ENCODE measurements around the gene DZIP1. TPM values are rescaled to one million over a fixed set of nuclear protein-coding genes. Genes with fewer than 3 reads are reported as not detected.

The DZIP1 gene
- total RNA-seq, 1 experiment from 2014 or later = 22.1 TPM

DNA sequence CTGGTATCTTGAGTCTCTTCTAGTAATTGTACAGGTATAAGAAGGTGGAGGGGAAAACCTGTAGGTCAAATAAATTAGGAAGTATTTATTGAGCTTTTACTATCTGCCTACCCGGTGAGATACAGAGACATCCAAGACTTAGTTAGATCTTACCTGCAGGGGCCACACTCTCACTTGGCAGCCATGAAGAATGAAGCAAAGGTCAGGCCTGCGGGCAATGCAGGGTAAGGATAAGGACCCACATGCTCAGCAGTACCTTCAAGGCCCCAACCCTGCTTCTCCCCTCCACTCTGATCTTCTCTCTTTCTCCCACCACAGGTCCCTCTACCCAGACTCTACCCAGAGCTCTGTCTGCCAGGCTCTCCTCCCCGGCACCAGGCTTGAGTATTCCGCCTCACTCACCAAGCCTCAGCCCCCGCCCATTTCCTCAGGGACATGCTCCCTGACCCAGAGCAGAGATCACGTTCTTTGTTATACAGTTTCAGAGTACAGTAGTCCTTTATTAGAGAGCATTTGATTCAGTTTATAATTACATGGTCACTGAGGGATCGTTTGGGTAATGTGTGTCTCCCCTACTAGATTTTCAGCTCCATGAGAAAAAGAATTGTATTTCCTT lies 110.9 kb downstream of the DZIP1 start:
- Mint-ChIP-seq H3K27ac (ENCODE audit: low read depth, unreplicated experiment) (no peak overlapping the region), H3K4me1 (ENCODE audit: insufficient read depth, unreplicated experiment) (peaks cover 39% of the 10 kb centered on the region), H3K4me3 (ENCODE audit: unreplicated experiment) (no peak overlapping the region), H3K36me3 (ENCODE audit: insufficient read depth, unreplicated experiment) (no peaks in the 10 kb centered on the region), H3K9me3 (ENCODE audit: unreplicated experiment) (peaks cover under 1% of the 10 kb centered on the region), H3K27me3 (ENCODE audit: insufficient read depth, unreplicated experiment) (no peaks in the 10 kb centered on the region)
- CTCF ChIA-PET = interaction anchor here (0.6 to 2.2 kb wide), 16 partner anchors 9 to 594 kb away, joined by 3 to 9 read pairs (median 4); no protein-coding TSS in a partner anchor
- peak; percentile 27 for DNase-seq (ENCODE audit: unreplicated experiment)
- no TSS peak for BruUV-seq (replicated peaks)
- no peak for TF ChIP-seq CTCF (IDR thresholded peaks at IDR 0.05; ENCODE audit: unreplicated experiment)
- POLR2A ChIA-PET = interaction anchor here (0.7 kb wide), 1 partner anchor 16 kb away, joined by 3 read pairs; no protein-coding TSS in a partner anchor
- intact Hi-C loops (cut with micrococcal nuclease) = no loop called here

DNA sequence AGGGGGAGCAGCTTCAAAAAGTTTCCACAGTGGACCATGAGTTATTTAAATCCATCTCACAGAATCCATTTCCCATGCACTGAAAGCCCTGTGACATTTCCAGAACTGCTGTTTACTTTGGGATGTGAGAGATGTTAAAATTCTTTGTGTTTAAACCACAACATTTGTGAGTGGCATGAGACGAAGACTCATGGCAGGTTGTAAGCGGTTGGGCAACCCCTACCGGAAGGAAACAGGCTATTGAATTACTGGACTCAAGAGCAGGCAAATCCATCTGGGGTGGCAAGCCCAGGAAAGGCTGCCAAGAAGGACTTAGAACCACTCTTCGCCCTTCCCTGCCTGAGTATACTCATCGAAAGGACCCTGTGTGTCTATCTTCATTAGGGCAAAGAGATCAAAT lies 114.3 kb downstream of the DZIP1 start:
- BruUV-seq (replicated peaks) = no TSS peak
- ChIA-PET POLR2A (interaction anchor here (0.6 to 1.4 kb wide), 7 partner anchors 17 to 317 kb away, joined by 3 to 5 read pairs (median 3); partner anchors contain the start of gene DNAJC3), CTCF (interaction anchor here (0.6 to 1.6 kb wide), 5 partner anchors 27 to 304 kb away, joined by 3 to 5 read pairs (median 5); no protein-coding TSS in a partner anchor)
- Mint-ChIP-seq H3K4me1 (ENCODE audit: insufficient read depth, unreplicated experiment) (peaks cover 31% of the 10 kb centered on the region), H3K36me3 (ENCODE audit: insufficient read depth, unreplicated experiment) (no peaks in the 10 kb centered on the region), H3K27me3 (ENCODE audit: insufficient read depth, unreplicated experiment) (no peaks in the 10 kb centered on the region), H3K9me3 (ENCODE audit: unreplicated experiment) (peaks cover 8% of the 10 kb centered on the region), H3K4me3 (ENCODE audit: unreplicated experiment) (no peak overlapping the region), H3K27ac (ENCODE audit: low read depth, unreplicated experiment) (peak overlapping the region; percentile 62)
- DNase-seq (ENCODE audit: unreplicated experiment) = peak; percentile 99
- intact Hi-C loops (cut with micrococcal nuclease) = no loop called here
- peak; percentile 12 for TF ChIP-seq CTCF (IDR thresholded peaks at IDR 0.05; ENCODE audit: unreplicated experiment)

Other genes with a start within 250 kb of the DZIP1 start
- not detected in 2 replicates for gene CLDN10, start 92.0 kb downstream of the DZIP1 start, total RNA-seq (2022)
- gene DNAJC3, start 32.4 kb upstream of the DZIP1 start, total RNA-seq (2022) = 113 and 132 TPM in 2 replicates